ENCODE data around the gene RAD54L.

Gene RAD54L

GRCh38 chr1:46246548-46247435 is 771 bp upstream of the RAD54L start:
- POLR2A ChIA-PET, result interaction anchor here (1.3 kb wide), 1 partner anchor 57 kb away, joined by 8 read pairs; the partner anchor contains the start of genes LRRC41 and UQCRH
- TF ChIP-seq CTCF (IDR thresholded peaks at IDR 0.05; ENCODE audit: insufficient read depth, low read length, missing control alignments), result no peak
- DNase-seq (ENCODE audit: low read depth, low spot score), result no peak
- CTCF ChIA-PET, result interaction anchor here (0.8 to 5.1 kb wide), 11 partner anchors 12 to 101 kb away, joined by 3 to 96 read pairs (median 4); partner anchors contain the start of genes LRRC41, NSUN4 and UQCRH
- peak overlapping the region; percentile 94 for H3K4me3 ChIP-seq (ENCODE audit: low read depth, low read length)

- no peak for DNase-seq (ENCODE audit: low read depth, low spot score)
- H3K4me3 ChIP-seq (ENCODE audit: low read depth, low read length), result peak overlapping the region; percentile 85
- ChIA-PET POLR2A (no interaction called here), CTCF (interaction anchor here (1.6 kb wide), 1 partner anchor 85 kb away, joined by 3 read pairs; no protein-coding TSS in a partner anchor)
- TF ChIP-seq CTCF (IDR thresholded peaks at IDR 0.05; ENCODE audit: insufficient read depth, low read length, missing control alignments), result no peak
These were observed 758 bp downstream of the RAD54L start for GRCh38 chr1:46248122-46248920.

- no peak overlapping the region for H3K4me3 ChIP-seq (ENCODE audit: low read depth, low read length)
- POLR2A ChIA-PET, result no interaction called here
- no peak for DNase-seq (ENCODE audit: low read depth, low spot score)
- TF ChIP-seq CTCF (IDR thresholded peaks at IDR 0.05; ENCODE audit: insufficient read depth, low read length, missing control alignments), result no peak
- CTCF ChIA-PET, result interaction anchor here (0.6 to 1.5 kb wide), 3 partner anchors 10 to 44 kb away, joined by 3 to 5 read pairs (median 4); no protein-coding TSS in a partner anchor
These were observed 7.1 kb downstream of the RAD54L start for GRCh38 chr1:46254668-46255067.

GRCh38 chr1:46256523-46256922 is 9.0 kb downstream of the RAD54L start:
- no peak for TF ChIP-seq CTCF (IDR thresholded peaks at IDR 0.05; ENCODE audit: insufficient read depth, low read length, missing control alignments)
- CTCF ChIA-PET, result interaction anchor here (1.1 to 1.9 kb wide), 2 partner anchors 11 to 52 kb away, joined by 4 to 5 read pairs; no protein-coding TSS in a partner anchor
- DNase-seq (ENCODE audit: low read depth, low spot score), result no peak
- POLR2A ChIA-PET, result no interaction called here
- no peak overlapping the region for H3K4me3 ChIP-seq (ENCODE audit: low read depth, low read length)

GRCh38 chr1:46262508-46262907 is 14.9 kb downstream of the RAD54L start:
- CTCF ChIA-PET, result interaction anchor here (1.7 kb wide), 1 partner anchor 11 kb away, joined by 5 read pairs; no protein-coding TSS in a partner anchor
- TF ChIP-seq CTCF (IDR thresholded peaks at IDR 0.05; ENCODE audit: insufficient read depth, low read length, missing control alignments), result no peak
- POLR2A ChIA-PET, result interaction anchor here (1.2 kb wide), 1 partner anchor 33 kb away, joined by 3 read pairs; no protein-coding TSS in a partner anchor
- no peak overlapping the region for H3K4me3 ChIP-seq (ENCODE audit: low read depth, low read length)
- no peak for DNase-seq (ENCODE audit: low read depth, low spot score)

Measured in AG04449 (cell line).